ENCODE results near the gene IL23A. TPM values are rescaled to one million over a fixed set of nuclear protein-coding genes. Genes with fewer than 3 reads are reported as not detected.
"Not testable (repeated sequence)": the region's sequence is repeated elsewhere in the genome, so short reads cannot be mapped to it uniquely, and the experiment has no call there.

Gene IL23A
- total RNA-seq, 2 experiments from 2014 or later, result 9.8 to 16.3 TPM

DNA sequence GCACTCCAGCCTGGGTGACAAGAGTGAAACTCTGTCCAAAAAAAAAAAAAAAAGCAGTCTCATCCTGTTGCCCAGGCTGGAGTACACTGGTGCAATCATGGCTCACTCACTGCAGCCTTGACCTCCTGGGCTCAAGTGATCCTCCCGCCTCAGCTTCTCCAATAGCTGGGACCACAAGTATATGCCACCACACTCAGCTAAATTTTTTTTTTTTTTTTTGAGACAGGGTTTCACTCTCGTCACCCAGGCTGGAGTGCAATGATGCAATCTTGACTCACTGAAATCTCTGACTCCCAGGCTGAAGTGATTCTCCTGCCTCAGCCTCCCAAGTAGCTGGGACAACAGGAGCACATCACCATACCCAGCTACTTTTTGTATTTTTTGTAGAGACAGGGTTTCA is 17.7 kb upstream of the IL23A start:
- CTCF ChIA-PET (ENCODE audit: unreplicated experiment), result no interaction called here
- H3K9me2 ChIP-seq (ENCODE audit: insufficient read depth, low read length), result no peaks in the 10 kb centered on the region
- no peak for TF ChIP-seq EZH2phosphoT487 (IDR thresholded peaks at IDR 0.05; ENCODE audit: borderline replicate concordance, low read depth, low read length)
- TF ChIP-seq, protein P1, sequence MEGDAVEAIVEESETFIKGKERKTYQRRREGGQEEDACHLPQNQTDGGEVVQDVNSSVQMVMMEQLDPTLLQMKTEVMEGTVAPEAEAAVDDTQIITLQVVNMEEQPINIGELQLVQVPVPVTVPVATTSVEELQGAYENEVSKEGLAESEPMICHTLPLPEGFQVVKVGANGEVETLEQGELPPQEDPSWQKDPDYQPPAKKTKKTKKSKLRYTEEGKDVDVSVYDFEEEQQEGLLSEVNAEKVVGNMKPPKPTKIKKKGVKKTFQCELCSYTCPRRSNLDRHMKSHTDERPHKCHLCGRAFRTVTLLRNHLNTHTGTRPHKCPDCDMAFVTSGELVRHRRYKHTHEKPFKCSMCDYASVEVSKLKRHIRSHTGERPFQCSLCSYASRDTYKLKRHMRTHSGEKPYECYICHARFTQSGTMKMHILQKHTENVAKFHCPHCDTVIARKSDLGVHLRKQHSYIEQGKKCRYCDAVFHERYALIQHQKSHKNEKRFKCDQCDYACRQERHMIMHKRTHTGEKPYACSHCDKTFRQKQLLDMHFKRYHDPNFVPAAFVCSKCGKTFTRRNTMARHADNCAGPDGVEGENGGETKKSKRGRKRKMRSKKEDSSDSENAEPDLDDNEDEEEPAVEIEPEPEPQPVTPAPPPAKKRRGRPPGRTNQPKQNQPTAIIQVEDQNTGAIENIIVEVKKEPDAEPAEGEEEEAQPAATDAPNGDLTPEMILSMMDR (conservative IDR thresholded peaks at IDR 0.05; ENCODE audit: low read length), result no peak
- intact Hi-C loops (cut with micrococcal nuclease; ENCODE audit: unreplicated experiment), result no loop called here
- BruUV-seq (replicated peaks), result no TSS peak
- H3K4me2 ChIP-seq (ENCODE audit: low read length), result no peak overlapping the region
- POLR2A ChIA-PET, result interaction anchor here (0.7 kb wide), 2 partner anchors 58 to 162 kb away, joined by 3 to 4 read pairs; no protein-coding TSS in a partner anchor
- DNase-seq (ENCODE audit: low spot score), result no peak
- H3K79me2 ChIP-seq (ENCODE audit: insufficient read depth, low read depth, low read length), result no peaks in the 10 kb centered on the region
- no peak overlapping the region for H3K4me3 ChIP-seq (ENCODE audit: low read depth, low read length, poor library complexity, severe bottlenecking)
- no peak overlapping the region for H3K27ac ChIP-seq (ENCODE audit: low read depth, low read length, poor library complexity, severe bottlenecking)
- H3K36me3 ChIP-seq (ENCODE audit: insufficient read depth, low read length), result peaks cover 59% of the 10 kb centered on the region
- H4K20me1 ChIP-seq (ENCODE audit: insufficient read depth, low read length), result no peaks in the 10 kb centered on the region
- H3K4me1 ChIP-seq (ENCODE audit: insufficient read depth, low read length, poor library complexity, severe bottlenecking), result peaks cover 7% of the 10 kb centered on the region
- H3K9me3 ChIP-seq (ENCODE audit: low read length), result no peaks in the 10 kb centered on the region
- no peak overlapping the region for H2AFZ ChIP-seq (ENCODE audit: low read length)

DNA sequence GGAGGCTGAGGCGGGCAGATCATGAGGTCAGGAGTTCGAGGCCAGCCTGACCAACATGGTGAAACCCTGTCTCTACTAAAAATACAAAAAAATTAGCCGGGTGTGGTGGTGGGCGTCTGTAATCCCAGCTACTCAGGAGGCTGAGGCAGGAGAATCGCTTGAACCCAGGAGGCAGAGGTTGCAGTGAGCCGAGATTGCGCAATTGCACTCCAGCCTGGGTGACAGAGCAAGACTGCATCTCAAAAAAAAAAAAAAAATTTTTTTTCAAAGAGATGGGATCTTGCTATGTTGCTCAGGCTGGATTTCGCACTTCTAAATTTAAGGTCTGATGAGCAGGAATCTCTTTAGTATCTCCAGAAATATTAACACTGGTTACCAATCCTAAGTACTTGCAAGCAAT is 17.1 kb upstream of the IL23A start:
- H3K9me2 ChIP-seq (ENCODE audit: insufficient read depth, low read length); BruUV-seq (replicated peaks); H4K20me1 ChIP-seq (ENCODE audit: insufficient read depth, low read length); DNase-seq (ENCODE audit: low spot score); H3K79me2 ChIP-seq (ENCODE audit: insufficient read depth, low read depth, low read length); H3K27ac ChIP-seq (ENCODE audit: low read depth, low read length, poor library complexity, severe bottlenecking); CTCF ChIA-PET (ENCODE audit: unreplicated experiment); H3K4me2 ChIP-seq (ENCODE audit: low read length); H3K4me1 ChIP-seq (ENCODE audit: insufficient read depth, low read length, poor library complexity, severe bottlenecking); H2AFZ ChIP-seq (ENCODE audit: low read length); H3K9me3 ChIP-seq (ENCODE audit: low read length); H3K4me3 ChIP-seq (ENCODE audit: low read depth, low read length, poor library complexity, severe bottlenecking); intact Hi-C loops (cut with micrococcal nuclease; ENCODE audit: unreplicated experiment): not testable (repeated sequence)
- peaks cover 59% of the 10 kb centered on the region for H3K36me3 ChIP-seq (ENCODE audit: insufficient read depth, low read length)
- POLR2A ChIA-PET, result interaction anchor here (0.6 to 0.7 kb wide), 3 partner anchors 39 to 163 kb away, joined by 3 to 4 read pairs (median 3); partner anchors contain the start of gene STAT2

DNA sequence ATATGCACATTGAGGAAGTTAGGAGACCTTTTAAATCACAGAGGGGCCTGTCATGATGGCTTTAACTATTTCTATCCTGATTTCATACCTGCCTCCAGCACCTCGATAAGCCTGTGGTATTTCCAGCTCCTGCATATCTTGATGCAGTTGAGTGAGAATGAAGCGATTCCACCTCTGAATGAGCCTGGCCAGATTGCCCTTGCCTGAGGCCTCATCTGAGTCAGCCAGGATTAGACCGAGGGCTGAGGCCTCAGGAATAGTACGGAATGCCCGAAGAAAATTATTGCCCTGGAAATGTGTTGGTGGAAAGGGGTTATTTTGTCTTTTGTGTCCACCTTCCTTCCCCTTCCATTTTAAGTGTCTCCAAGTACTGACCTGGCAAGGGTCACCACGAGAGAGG is 14.5 kb upstream of the IL23A start:
- H3K9me2 ChIP-seq (ENCODE audit: insufficient read depth, low read length), result no peaks in the 10 kb centered on the region
- no peaks in the 10 kb centered on the region for H3K9me3 ChIP-seq (ENCODE audit: low read length)
- POLR2A ChIA-PET, result no interaction called here
- no peak overlapping the region for H3K27ac ChIP-seq (ENCODE audit: low read depth, low read length, poor library complexity, severe bottlenecking)
- DNase-seq (ENCODE audit: low spot score), result no peak
- TF ChIP-seq, protein P1 (conservative IDR thresholded peaks at IDR 0.05; ENCODE audit: low read length), result no peak
- no peak for TF ChIP-seq EZH2phosphoT487 (IDR thresholded peaks at IDR 0.05; ENCODE audit: borderline replicate concordance, low read depth, low read length)
- CTCF ChIA-PET (ENCODE audit: unreplicated experiment), result no interaction called here
- no peak overlapping the region for H2AFZ ChIP-seq (ENCODE audit: low read length)
- H3K4me1 ChIP-seq (ENCODE audit: insufficient read depth, low read length, poor library complexity, severe bottlenecking), result no peaks in the 10 kb centered on the region
- no TSS peak for BruUV-seq (replicated peaks)
- H3K36me3 ChIP-seq (ENCODE audit: insufficient read depth, low read length), result peaks cover 59% of the 10 kb centered on the region
- no peak overlapping the region for H3K4me2 ChIP-seq (ENCODE audit: low read length)
- no peaks in the 10 kb centered on the region for H4K20me1 ChIP-seq (ENCODE audit: insufficient read depth, low read length)
- intact Hi-C loops (cut with micrococcal nuclease; ENCODE audit: unreplicated experiment), result no loop called here
- H3K4me3 ChIP-seq (ENCODE audit: low read depth, low read length, poor library complexity, severe bottlenecking), result no peak overlapping the region
- H3K79me2 ChIP-seq (ENCODE audit: insufficient read depth, low read depth, low read length), result no peaks in the 10 kb centered on the region

Measured in OCI-LY7 (cell line).